Sigmoid colon (tissue), 4 donors: ENCODE data around the gene LARP1.

Experiments
- EP300 ChIP-seq, 4 donors: sonication (generic); formaldehyde crosslinking; IDR thresholded peaks; one replicate each; pipeline ENCODE4 v1.6.1; 2017; ENCODE audit warnings: antibody characterized with exemption in 4 of 4
- POLR2A ChIP-seq, 2 donors: fragments of 450-650 bp; IDR thresholded peaks; one replicate each; pipeline ENCODE4 v1.6.1; 2016; ENCODE audit warnings: antibody characterized with exemption in 2 of 2, mild to moderate bottlenecking in 2 of 2, moderate library complexity in 2 of 2
- TF ChIP-seq, protein P1 (sequence below), 4 experiments: fragments of 450-650 bp in 3 of 4; fragments of 200-600 bp in 1 of 4; IDR thresholded peaks; one replicate each; pipeline ENCODE4 v1.5.1; 2016 to 2019; ENCODE audit warnings: antibody characterized with exemption in 4 of 4, mild to moderate bottlenecking in 3 of 4, moderate library complexity in 2 of 4

DNA sequence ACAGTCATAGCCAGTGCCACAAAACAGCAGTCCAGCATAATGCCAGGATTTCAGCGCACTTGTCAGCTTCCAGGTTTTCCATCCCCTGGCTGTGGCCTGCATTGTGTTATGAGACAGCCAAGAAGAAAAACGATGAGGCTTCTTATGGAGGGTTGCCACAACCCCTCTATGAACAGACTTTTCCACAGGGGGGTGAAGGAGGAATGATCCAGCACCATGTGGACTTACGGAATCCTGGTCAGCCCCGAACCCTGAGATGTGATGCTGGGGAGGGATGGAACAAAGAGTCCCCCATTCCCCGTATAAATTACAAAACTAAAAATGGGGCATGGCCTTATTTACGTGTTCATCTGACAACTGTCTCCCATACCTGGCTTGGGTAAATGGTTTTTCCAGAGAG is 62.6 kb downstream of the LARP1 start:
- TF ChIP-seq, protein P1, sequence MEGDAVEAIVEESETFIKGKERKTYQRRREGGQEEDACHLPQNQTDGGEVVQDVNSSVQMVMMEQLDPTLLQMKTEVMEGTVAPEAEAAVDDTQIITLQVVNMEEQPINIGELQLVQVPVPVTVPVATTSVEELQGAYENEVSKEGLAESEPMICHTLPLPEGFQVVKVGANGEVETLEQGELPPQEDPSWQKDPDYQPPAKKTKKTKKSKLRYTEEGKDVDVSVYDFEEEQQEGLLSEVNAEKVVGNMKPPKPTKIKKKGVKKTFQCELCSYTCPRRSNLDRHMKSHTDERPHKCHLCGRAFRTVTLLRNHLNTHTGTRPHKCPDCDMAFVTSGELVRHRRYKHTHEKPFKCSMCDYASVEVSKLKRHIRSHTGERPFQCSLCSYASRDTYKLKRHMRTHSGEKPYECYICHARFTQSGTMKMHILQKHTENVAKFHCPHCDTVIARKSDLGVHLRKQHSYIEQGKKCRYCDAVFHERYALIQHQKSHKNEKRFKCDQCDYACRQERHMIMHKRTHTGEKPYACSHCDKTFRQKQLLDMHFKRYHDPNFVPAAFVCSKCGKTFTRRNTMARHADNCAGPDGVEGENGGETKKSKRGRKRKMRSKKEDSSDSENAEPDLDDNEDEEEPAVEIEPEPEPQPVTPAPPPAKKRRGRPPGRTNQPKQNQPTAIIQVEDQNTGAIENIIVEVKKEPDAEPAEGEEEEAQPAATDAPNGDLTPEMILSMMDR (IDR thresholded peaks at IDR 0.05), result no peak
- TF ChIP-seq POLR2A (IDR thresholded peaks at IDR 0.05) (no peak), EP300 (IDR thresholded peaks at IDR 0.05) (no peak)
